Choroid plexus epithelial cell (primary cell): ENCODE data around the gene NDFIP2.
"Not testable (repeated sequence)": the region's sequence is repeated elsewhere in the genome, so short reads cannot be mapped to it uniquely, and the experiment has no call there.

ENCODE experiments used
- DNase-seq: peaks from one replicate; pipeline ENCODE4 v3.0.0-alpha.2; 2010; ENCODE audit warnings: low read depth
- H3K4me3 ChIP-seq: 2 replicates; pipeline ENCODE4 v1.5.1; 2011; ENCODE audit warnings: low read depth, mild to moderate bottlenecking, control low read depth, low read length, moderate library complexity
- TF ChIP-seq, protein P1 (sequence below): conservative IDR thresholded peaks from 2 replicates; pipeline ENCODE4 v1.5.1; 2011; ENCODE audit warnings: low read depth, mild to moderate bottlenecking, control low read depth, inconsistent platforms, low read length, moderate library complexity

Gene NDFIP2

DNA sequence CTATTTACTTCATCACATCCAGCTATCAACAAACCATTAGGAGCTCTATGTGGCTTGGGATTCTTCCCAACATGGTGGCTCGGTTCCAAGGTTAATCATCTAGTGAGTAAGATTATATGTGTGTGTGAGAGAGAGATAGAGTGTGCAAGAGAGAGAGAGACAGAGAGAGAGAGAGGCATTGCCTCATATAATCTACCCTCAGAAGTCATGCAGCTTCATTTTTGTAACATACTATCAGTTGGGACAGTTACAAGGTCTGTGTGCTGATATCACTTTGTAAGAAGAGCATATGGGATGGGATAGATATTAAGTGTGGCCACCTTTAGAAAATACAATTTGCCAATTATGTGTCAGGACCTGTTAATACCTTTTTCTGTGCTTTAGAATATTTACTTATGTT, 104.1 kb downstream of the NDFIP2 start:
- DNase-seq = no peak
- H3K4me3 ChIP-seq = no peak overlapping the region
- TF ChIP-seq, protein P1, sequence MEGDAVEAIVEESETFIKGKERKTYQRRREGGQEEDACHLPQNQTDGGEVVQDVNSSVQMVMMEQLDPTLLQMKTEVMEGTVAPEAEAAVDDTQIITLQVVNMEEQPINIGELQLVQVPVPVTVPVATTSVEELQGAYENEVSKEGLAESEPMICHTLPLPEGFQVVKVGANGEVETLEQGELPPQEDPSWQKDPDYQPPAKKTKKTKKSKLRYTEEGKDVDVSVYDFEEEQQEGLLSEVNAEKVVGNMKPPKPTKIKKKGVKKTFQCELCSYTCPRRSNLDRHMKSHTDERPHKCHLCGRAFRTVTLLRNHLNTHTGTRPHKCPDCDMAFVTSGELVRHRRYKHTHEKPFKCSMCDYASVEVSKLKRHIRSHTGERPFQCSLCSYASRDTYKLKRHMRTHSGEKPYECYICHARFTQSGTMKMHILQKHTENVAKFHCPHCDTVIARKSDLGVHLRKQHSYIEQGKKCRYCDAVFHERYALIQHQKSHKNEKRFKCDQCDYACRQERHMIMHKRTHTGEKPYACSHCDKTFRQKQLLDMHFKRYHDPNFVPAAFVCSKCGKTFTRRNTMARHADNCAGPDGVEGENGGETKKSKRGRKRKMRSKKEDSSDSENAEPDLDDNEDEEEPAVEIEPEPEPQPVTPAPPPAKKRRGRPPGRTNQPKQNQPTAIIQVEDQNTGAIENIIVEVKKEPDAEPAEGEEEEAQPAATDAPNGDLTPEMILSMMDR = no peak

DNA sequence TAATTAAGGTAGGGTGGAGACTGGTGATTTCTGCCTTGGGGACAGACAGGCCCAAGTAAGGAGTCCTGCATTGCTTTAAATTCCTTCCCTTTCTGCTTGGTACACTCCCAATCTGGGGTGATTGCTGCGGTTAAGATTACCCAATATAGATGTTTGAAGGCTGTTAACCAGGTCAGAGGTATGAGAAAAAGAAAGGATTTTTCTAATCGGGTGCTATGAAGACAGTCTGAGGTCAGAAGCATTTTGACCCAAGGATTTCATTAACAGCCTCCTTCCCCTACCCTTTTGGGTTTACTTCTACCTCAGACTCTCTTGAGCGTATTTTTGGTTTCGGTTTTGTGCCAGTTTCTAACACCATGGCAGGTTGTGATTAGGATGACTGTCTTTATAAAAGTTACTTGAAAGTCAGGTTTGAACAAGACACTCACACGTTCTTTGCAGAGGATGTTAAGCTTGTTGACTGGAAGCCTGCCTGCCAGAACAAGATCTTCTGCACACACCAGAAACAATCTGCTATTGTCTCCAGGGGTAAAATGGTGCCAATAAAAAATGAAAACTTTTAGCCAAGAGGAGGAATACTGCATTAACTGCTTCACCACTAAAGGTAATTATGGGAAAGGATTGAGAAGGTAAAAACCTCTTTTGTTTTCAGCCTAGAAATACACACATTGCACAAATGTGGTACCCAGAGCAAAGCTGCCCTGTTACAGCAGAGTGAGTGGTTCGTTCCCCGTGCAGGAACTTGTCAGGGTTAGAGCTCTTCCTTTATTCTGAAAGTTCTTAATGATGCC, 108.8 kb downstream of the NDFIP2 start:
- no peak overlapping the region for H3K4me3 ChIP-seq
- DNase-seq = no peak
- TF ChIP-seq, protein P1 = no peak

DNA sequence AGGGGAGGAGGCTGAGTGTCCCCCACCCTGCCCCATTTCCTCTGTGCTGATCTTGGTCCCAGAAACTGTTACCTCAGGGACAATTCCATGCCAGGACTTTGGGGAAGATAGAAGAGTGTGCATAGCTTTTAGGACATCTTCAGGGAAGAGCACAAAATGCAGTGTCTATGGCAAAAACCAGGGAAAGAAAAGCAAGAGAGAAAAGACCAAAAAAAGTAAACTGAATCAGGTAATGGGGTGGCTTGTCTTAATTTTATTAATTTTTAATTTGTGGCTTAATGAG, 109.4 kb downstream of the NDFIP2 start:
- TF ChIP-seq, protein P1 = no peak
- DNase-seq = no peak
- H3K4me3 ChIP-seq = no peak overlapping the region

DNA sequence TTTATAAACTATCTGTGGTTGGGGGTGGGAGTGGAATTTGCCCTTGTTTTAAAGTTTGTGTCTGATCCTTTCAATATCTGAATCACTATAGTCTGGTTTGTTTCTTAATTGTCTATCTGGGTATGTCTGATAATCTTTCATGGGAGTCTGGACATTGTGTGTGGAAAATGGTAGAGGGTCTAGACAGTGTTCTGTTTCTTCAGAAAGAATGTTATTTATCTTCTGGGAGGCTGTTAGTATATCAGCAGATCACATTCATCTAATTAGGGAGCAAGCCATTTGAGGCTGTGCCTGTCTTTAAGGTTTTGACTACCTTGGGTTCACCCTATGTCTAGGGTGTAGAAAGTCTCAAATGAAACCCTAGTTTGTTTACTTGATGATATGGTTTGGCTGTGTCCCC, 110.5 kb downstream of the NDFIP2 start:
- no peak overlapping the region for H3K4me3 ChIP-seq
- no peak for DNase-seq
- TF ChIP-seq, protein P1 = no peak

DNA sequence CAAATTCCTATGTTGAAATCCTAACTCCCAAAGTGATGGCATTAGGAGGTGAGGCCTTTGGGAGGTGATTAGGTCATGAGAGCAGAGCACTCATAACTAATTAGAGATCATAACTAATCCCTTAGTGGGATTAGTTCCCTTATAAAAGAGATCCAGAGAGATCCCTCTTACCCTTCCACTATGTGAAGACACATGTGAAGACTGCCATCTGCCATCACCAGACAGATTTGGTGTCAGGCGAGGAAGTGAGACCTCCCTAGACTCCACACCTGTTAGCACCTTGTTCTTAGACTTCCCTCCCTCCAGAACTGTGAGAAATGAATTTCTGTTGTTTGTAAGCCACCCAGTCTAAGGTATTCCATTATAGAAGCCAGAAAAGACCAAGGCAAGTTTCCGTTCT, 112.2 kb downstream of the NDFIP2 start:
- DNase-seq = no peak
- no peak overlapping the region for H3K4me3 ChIP-seq
- TF ChIP-seq, protein P1 = no peak

DNA sequence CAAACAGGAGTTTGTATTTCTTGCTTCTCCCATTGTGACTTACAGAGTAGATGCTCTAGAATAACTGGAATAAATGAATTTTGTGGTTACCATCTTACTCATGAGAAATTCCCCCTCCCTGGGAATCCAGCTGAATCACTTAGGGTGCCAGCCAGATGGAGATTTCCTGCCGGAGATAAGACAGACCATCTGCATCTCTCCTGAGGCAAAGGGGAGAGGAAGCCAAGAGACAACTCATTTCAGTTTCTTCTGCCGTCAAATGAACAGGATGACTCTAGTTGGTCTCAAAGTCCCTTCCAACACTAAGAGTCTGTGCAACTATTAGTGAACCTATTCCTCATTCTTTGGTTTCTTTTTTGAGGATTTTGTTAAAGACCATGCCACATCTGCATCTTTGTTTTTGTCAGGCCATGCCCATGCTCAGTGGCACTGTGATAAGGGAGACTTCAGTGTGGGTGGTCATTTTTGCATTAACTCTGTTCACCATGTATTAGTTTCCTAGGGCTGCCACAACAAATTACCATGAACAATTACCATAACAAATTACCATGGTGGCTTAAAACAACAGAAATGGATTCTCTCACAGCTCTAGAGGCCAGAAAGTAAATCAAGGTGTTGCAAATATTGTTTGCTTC, 112.8 kb downstream of the NDFIP2 start:
- TF ChIP-seq, protein P1 = no peak
- peak; percentile 64 for DNase-seq
- no peak overlapping the region for H3K4me3 ChIP-seq

DNA sequence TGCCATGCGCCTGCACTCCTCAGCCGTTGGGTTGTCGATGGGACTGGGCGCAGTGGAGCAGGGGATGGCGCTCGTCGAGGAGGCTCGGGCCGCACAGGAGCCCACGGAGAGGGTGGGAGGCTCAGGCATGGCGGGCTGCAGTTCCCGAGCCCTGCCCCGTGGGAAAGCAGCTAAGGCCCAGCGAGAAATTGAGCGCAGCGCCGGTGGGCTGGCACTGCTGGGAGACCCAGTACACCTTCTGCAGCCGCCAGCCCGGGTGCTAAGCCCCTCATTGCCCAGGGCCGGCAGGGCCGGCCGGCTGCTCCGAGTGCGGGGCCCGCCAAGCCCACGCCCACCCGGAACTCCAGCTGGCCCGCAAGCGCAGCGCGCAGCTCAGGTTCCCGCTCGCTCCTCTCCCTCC, 119.2 kb downstream of the NDFIP2 start:
- H3K4me3 ChIP-seq, DNase-seq: not testable (repeated sequence)
